CD14-positive monocyte (primary cell): ENCODE measurements around the gene C16orf74. TPM values are rescaled to one million over a fixed set of nuclear protein-coding genes. Genes with fewer than 3 reads are reported as not detected.

ENCODE experiments used
- DNase-seq, 3 donors: peaks; one replicate each; pipeline ENCODE4 v3.0.0-alpha.2; 2011 to 2022
- H2AFZ ChIP-seq: 2 replicates; pipeline ENCODE4 v1.6.0; 2012; ENCODE audit warnings: mild to moderate bottlenecking, low read depth, low read length, inconsistent platforms; ENCODE audit not compliant: insufficient read depth, poor library complexity, severe bottlenecking
- H3K27ac ChIP-seq, 2 donors: 1 replicate in 1 of 2; 2 replicates in 1 of 2; pipeline ENCODE4 v1.5.1; 2012 to 2013; ENCODE audit warnings: low read length in 2 of 2, control low read depth in 1 of 2, inconsistent platforms in 1 of 2, low read depth in 1 of 2, mild to moderate bottlenecking in 1 of 2
- H3K27me3 ChIP-seq, 2 donors: one replicate each; pipeline versions ENCODE4 v1.6.0 to v1.6.1; 2011 to 2013; ENCODE audit warnings: low read length in 2 of 2; ENCODE audit not compliant: control insufficient read depth in 2 of 2, insufficient read depth in 2 of 2
- H3K36me3 ChIP-seq, 2 donors: replicated peaks in 1 of 2; 1 replicate in 1 of 2; 2 replicates in 1 of 2; pipeline versions ENCODE4 v1.5.1 to v1.6.1; 2012 to 2013; ENCODE audit warnings: low read length in 2 of 2, control low read depth in 1 of 2, inconsistent platforms in 1 of 2, mild to moderate bottlenecking in 1 of 2; ENCODE audit not compliant: insufficient read depth in 2 of 2, control insufficient read depth in 1 of 2
- H3K4me1 ChIP-seq, 2 donors: 1 replicate in 1 of 2; 2 replicates in 1 of 2; pipeline versions ENCODE4 v1.5.1 to v1.6.1; 2012 to 2013; ENCODE audit warnings: low read length in 2 of 2, control low read depth in 1 of 2, inconsistent platforms in 1 of 2, mild to moderate bottlenecking in 1 of 2, moderate library complexity in 1 of 2; ENCODE audit not compliant: insufficient read depth in 2 of 2, control insufficient read depth in 1 of 2
- H3K4me2 ChIP-seq: replicated peaks from 2 replicates; pipeline ENCODE3; 2012; ENCODE audit warnings: low read length, moderate library complexity, mild to moderate bottlenecking; ENCODE audit not compliant: poor library complexity, severe bottlenecking; ENCODE audit errors: extremely low read depth
- H3K4me3 ChIP-seq, 3 experiments: fragments of 200-600 bp in 1 of 3; sonication (generic) in 1 of 3; replicated peaks in 1 of 3; 1 replicate in 2 of 3; 2 replicates in 1 of 3; pipeline ENCODE4 v1.5.1; 2011 to 2013; ENCODE audit warnings: low read length in 3 of 3, mild to moderate bottlenecking in 3 of 3, control low read depth in 2 of 3, low read depth in 2 of 3, inconsistent platforms in 1 of 3, moderate library complexity in 1 of 3
- H3K79me2 ChIP-seq: 2 replicates; pipeline ENCODE4 v1.6.0; 2012; ENCODE audit warnings: mild to moderate bottlenecking, control low read depth, inconsistent platforms, low read length, moderate library complexity; ENCODE audit not compliant: insufficient read depth
- H3K9ac ChIP-seq: 2 replicates; pipeline ENCODE4 v1.6.0; 2017; ENCODE audit warnings: low read length, mild to moderate bottlenecking; ENCODE audit not compliant: insufficient read depth, poor library complexity, severe bottlenecking
- H3K9me3 ChIP-seq, 2 donors: replicated peaks in 1 of 2; 1 replicate in 1 of 2; 2 replicates in 1 of 2; pipeline versions ENCODE4 v1.5.1 to v1.6.1; 2012 to 2013; ENCODE audit warnings: low read length in 2 of 2, control low read depth in 1 of 2; ENCODE audit not compliant: control insufficient read depth in 1 of 2, insufficient read depth in 1 of 2
- H4K20me1 ChIP-seq: 2 replicates; pipeline ENCODE4 v1.6.0; 2012; ENCODE audit warnings: mild to moderate bottlenecking, low read length, control low read depth, moderate library complexity; ENCODE audit not compliant: insufficient read depth
- H3K27ac Mint-ChIP-seq, 7 donors: one replicate each; pipeline ENCODE4 v1.8.0; 2020; ENCODE audit warnings: mild to moderate bottlenecking in 7 of 7, mixed read lengths in 7 of 7, moderate library complexity in 6 of 7, inconsistent platforms in 2 of 7
- H3K27me3 Mint-ChIP-seq, 3 donors: one replicate each; pipeline ENCODE4 v1.8.0; 2021 to 2022; ENCODE audit warnings: low read depth in 3 of 3, mild to moderate bottlenecking in 3 of 3, mixed read lengths in 3 of 3, moderate library complexity in 3 of 3, inconsistent platforms in 1 of 3
- H3K36me3 Mint-ChIP-seq, 2 donors: one replicate each; pipeline ENCODE4 v1.8.0; 2020; ENCODE audit warnings: mixed read lengths in 2 of 2, inconsistent platforms in 1 of 2, mild to moderate bottlenecking in 1 of 2
- H3K4me1 Mint-ChIP-seq: one replicate; pipeline ENCODE4 v1.8.0; 2020; ENCODE audit warnings: mild to moderate bottlenecking, mixed read lengths
- H3K4me3 Mint-ChIP-seq, 2 donors: one replicate each; pipeline ENCODE4 v1.8.0; 2020; ENCODE audit warnings: mild to moderate bottlenecking in 2 of 2, mixed read lengths in 2 of 2, moderate library complexity in 1 of 2
- H3K9me3 Mint-ChIP-seq, 7 donors: one replicate each; pipeline ENCODE4 v1.8.0; 2020 to 2022; ENCODE audit warnings: mixed read lengths in 7 of 7, mild to moderate bottlenecking in 6 of 7, moderate library complexity in 6 of 7, inconsistent platforms in 2 of 7
- WGBS: methylation state at CpG from one replicate; pipeline ENCODE4 v1.1.5; 2013; ENCODE audit warnings: missing lambda C conversion rate; ENCODE audit not compliant: insufficient coverage; 5-methylcytosine and 5-hydroxymethylcytosine counted together
- intact Hi-C, 2 donors: fragments of 100-400 bp; cut with micrococcal nuclease; formaldehyde crosslinking; loops; one replicate each; pipeline versions ENCODE4 v1.15.0 to v1.15.1; 2023
- polyA plus RNA-seq, 3 donors: library from polyadenylated mRNA; depleted of rRNA in 1 of 3; unstranded in 2 of 3; stranded (reverse) in 1 of 3; fragments of 300-500 nt in 2 of 3; fragments of >200 nt in 1 of 3; fragmentation: Illumina TruSeq in 2 of 3; gene quantifications; 1 replicate in 2 of 3; 2 replicates in 1 of 3; pipeline ENCODE4 v1.2.3, GENCODE V29; 2012 to 2021
- TF ChIP-seq, protein P1 (sequence below): fragments of 200-600 bp; IDR thresholded peaks from one replicate; pipeline ENCODE4 v1.8.0; 2022; ENCODE audit warnings: antibody characterized with exemption, mild to moderate bottlenecking

The C16orf74 gene
- polyA plus RNA-seq, 3 donors, result 11.3 to 26.6 (median 24.1) TPM

GRCh38 chr16:85685251-85685650, 65.6 kb downstream of the C16orf74 start:
- H3K4me3 Mint-ChIP-seq, result no peak overlapping the region
- TF ChIP-seq, protein P1, sequence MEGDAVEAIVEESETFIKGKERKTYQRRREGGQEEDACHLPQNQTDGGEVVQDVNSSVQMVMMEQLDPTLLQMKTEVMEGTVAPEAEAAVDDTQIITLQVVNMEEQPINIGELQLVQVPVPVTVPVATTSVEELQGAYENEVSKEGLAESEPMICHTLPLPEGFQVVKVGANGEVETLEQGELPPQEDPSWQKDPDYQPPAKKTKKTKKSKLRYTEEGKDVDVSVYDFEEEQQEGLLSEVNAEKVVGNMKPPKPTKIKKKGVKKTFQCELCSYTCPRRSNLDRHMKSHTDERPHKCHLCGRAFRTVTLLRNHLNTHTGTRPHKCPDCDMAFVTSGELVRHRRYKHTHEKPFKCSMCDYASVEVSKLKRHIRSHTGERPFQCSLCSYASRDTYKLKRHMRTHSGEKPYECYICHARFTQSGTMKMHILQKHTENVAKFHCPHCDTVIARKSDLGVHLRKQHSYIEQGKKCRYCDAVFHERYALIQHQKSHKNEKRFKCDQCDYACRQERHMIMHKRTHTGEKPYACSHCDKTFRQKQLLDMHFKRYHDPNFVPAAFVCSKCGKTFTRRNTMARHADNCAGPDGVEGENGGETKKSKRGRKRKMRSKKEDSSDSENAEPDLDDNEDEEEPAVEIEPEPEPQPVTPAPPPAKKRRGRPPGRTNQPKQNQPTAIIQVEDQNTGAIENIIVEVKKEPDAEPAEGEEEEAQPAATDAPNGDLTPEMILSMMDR, result no peak
- no peak overlapping the region for H3K27ac ChIP-seq
- DNase-seq, result no peak
- no peak overlapping the region for H3K27ac Mint-ChIP-seq
- H3K4me1 Mint-ChIP-seq, result peaks cover 23% of the 10 kb centered on the region
- H3K79me2 ChIP-seq, result peaks cover 28% of the 10 kb centered on the region
- no peaks in the 10 kb centered on the region for H3K9me3 ChIP-seq
- H3K4me2 ChIP-seq, result no peak overlapping the region
- no peak overlapping the region for H3K4me3 ChIP-seq
- no peaks in the 10 kb centered on the region for H3K27me3 ChIP-seq
- H3K4me1 ChIP-seq, result peaks cover 16 to 22% of the 10 kb centered on the region in 2 donors
- 100% methylated on average over 1 of the region's 2 CpGs for WGBS
- H3K27me3 Mint-ChIP-seq, result peaks cover 0 to 6% (median 5%) of the 10 kb centered on the region in 3 donors
- H2AFZ ChIP-seq, result no peak overlapping the region
- intact Hi-C loops, result loop anchor here in 1 of 2 donors (5.0 kb wide), 1 partner anchor 68 kb away; no protein-coding TSS in a partner anchor
- H3K9ac ChIP-seq, result no peak overlapping the region
- peaks cover 5 to 33% of the 10 kb centered on the region in 2 donors for H3K36me3 Mint-ChIP-seq
- no peaks in the 10 kb centered on the region for H4K20me1 ChIP-seq
- peaks cover 0 to 11% of the 10 kb centered on the region in 2 donors for H3K36me3 ChIP-seq
- H3K9me3 Mint-ChIP-seq, result no peaks in the 10 kb centered on the region

DNA sequence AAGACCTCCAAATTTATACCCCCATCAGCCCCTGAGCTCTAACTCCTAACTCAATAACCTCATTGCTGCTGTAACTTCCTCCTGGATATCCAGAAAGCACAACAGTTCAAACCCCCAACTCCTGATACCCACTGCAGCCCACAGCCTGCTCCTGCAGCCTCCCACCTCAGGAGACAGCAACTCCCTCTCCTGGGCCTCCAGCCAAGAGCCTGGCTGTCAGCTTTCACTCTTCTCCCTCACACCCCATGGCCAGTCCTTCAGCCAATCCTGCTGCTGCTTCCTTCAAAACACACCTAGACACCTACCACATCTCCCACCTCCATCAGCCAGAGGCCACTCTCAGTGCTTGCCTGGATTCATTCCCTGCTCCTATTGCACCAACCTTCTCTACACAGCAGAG, 67.5 kb downstream of the C16orf74 start:
- Histone ChIP-seq H2AFZ (no peak overlapping the region), H4K20me1 (no peaks in the 10 kb centered on the region), H3K79me2 (peaks cover 26% of the 10 kb centered on the region), H3K27me3 (no peaks in the 10 kb centered on the region), H3K4me1 (peaks cover 8 to 13% of the 10 kb centered on the region in 2 donors), H3K9ac (no peak overlapping the region), H3K27ac (no peak overlapping the region), H3K4me2 (no peak overlapping the region), H3K4me3 (no peak overlapping the region), H3K9me3 (no peaks in the 10 kb centered on the region), H3K36me3 (peaks cover 3 to 22% of the 10 kb centered on the region in 2 donors)
- TF ChIP-seq, protein P1, result no peak
- H3K27ac Mint-ChIP-seq, result no peak overlapping the region
- H3K4me3 Mint-ChIP-seq, result no peak overlapping the region
- H3K36me3 Mint-ChIP-seq, result peaks cover 12 to 46% of the 10 kb centered on the region in 2 donors
- no peak for DNase-seq
- intact Hi-C loops, result no loop called here
- peaks cover 18% of the 10 kb centered on the region for H3K4me1 Mint-ChIP-seq
- peaks cover 0 to 3% (median 0%) of the 10 kb centered on the region in 3 donors for H3K27me3 Mint-ChIP-seq
- H3K9me3 Mint-ChIP-seq, result no peaks in the 10 kb centered on the region
